Activated T-cell treated with anti-CD3 and anti-CD28 coated beads, Interleukin-2, amount 50 U/mL, for 24 hours (primary cell): ENCODE measurements around the gene OR1C1.
"Not testable (repeated sequence)": the region's sequence is repeated elsewhere in the genome, so short reads cannot be mapped to it uniquely, and the experiment has no call there.

Source experiments
- DNase-seq: peaks from one replicate; pipeline ENCODE4 v3.0.0-alpha.2; 2020
- H3K27ac Mint-ChIP-seq: 2 replicates; pipeline ENCODE4 v1.8.0; 2020; ENCODE audit warnings: mild to moderate bottlenecking, mixed read lengths
- H3K27me3 Mint-ChIP-seq: 2 replicates; pipeline ENCODE4 v1.8.0; 2020; ENCODE audit warnings: mixed read lengths
- H3K36me3 Mint-ChIP-seq: 2 replicates; pipeline ENCODE4 v1.8.0; 2020; ENCODE audit warnings: low read depth, mixed read lengths
- H3K4me1 Mint-ChIP-seq: 2 replicates; pipeline ENCODE4 v1.8.0; 2020; ENCODE audit warnings: low read depth, mixed read lengths
- H3K4me3 Mint-ChIP-seq: 2 replicates; pipeline ENCODE4 v1.8.0; 2020; ENCODE audit warnings: mild to moderate bottlenecking, moderate library complexity, mixed read lengths
- H3K9me3 Mint-ChIP-seq: 2 replicates; pipeline ENCODE4 v1.8.0; 2020; ENCODE audit warnings: mixed read lengths

Gene OR1C1

GRCh38 chr1:247710681-247711080 is 49.7 kb downstream of the OR1C1 start:
- H3K27ac Mint-ChIP-seq, H3K9me3 Mint-ChIP-seq, H3K27me3 Mint-ChIP-seq, DNase-seq, H3K4me1 Mint-ChIP-seq, H3K36me3 Mint-ChIP-seq, H3K4me3 Mint-ChIP-seq: not testable (repeated sequence)
